Measurements from ENCODE around the gene CHKB. TPM values are rescaled to one million over a fixed set of nuclear protein-coding genes. Genes with fewer than 3 reads are reported as not detected.
A peak's percentile ranks its signal among the peaks of the same experiment; 100 is the strongest.
"Not testable (repeated sequence)": the region's sequence is repeated elsewhere in the genome, so short reads cannot be mapped to it uniquely, and the experiment has no call there.

Gene CHKB
- total RNA-seq, 1 donor from 2014 or later: 50.4 TPM

DNA sequence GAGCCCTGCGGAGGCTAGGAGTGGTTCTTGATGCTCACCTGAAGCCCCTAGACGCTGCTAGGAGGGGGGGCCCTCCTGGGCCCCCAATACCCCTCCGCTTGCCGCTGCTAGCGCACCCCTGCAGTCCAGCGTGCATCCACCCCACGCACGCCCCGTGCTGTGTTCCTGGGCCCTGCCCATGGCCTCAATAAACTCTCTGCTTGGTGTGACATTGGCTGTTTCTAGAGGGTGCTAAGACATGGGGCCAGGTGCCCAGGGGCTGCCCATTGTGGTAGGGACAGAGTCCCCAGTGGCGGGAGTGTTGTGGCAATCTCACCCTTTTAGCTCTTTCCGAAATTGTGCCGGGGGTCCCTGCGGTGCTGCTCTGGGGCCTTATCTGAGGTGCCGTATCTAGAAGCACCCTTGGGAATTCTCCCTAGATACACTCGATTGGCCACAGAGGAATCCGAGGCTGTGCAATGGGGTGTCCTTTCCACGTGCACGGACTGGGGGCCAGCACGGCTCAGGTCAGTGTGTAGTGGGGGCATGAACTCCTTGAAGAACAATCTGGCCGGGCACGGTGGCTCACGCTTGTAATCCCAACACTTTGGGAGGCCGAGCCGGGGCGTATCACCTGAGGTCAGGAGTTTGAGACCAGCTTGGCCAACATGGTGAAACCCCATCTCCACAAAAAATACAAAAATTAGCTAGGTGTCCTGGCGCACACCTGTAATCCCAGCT, 28.9 kb upstream of the CHKB start:
- DNase-seq: no peak

- DNase-seq: no peak
Observed at GRCh38 chr22:50610581-50610980, 27.9 kb upstream of the CHKB start.

DNA sequence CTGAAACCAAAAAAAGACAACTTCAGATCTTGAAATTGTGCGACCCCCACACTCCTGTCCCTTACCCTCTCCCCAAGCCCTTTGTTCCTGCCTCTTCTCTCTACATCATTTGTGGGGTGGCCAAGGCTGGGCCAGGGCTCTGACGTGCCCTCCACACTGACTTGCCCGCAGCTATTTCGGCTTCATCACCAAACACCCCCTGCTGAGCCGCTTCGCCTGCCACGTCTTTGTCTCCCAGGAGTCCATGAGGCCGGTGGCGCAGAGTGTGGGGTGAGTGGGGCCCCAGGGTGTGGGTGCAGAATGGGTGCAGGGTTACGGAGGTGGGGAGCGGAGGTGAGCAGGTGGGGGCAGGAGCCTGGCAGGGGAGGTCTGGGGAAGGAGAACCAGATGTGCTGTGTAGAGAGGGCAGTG, 27.4 kb upstream of the CHKB start:
- DNase-seq: no peak

- no peak for DNase-seq
Observed at GRCh38 chr22:50609599-50609998, 26.9 kb upstream of the CHKB start.

GRCh38 chr22:50608996-50609395, 26.3 kb upstream of the CHKB start:
- no peak for DNase-seq

DNA sequence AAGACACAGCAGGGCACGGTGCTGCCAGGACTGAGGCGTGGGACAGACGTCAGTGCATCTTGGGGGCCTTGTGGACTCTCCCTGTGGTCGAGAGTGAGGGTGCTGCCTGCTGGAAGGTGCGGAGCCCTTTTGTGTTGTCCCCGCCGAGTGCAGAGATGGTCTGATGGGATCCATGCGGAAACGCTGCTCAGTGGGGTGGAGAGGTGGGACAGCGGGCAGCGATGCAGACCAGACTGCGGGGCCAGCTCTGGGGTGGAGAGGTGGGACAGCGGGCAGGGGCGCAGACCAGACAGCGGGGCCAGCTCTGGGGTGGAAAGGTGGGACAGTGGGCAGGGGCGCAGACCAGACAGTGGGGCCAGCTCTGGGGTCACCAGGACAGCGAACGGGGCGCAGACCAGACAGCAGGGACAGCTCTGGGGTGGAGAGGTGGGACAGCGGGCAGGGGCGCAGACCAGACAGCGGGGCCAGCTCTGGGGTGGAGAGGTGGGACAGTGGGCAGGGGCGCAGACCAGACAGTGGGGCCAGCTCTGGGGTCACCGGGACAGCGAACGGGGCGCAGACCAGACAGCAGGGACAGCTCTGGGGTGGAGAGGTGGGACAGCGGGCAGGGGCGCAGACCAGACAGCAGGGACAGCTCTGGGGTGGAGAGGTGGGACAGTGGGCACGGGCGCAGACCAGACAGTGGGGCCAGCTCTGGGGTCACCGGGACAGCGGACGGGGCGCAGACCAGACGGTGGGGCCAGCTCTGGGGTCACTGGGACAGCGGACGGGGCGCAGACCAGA, 25.6 kb upstream of the CHKB start:
- not testable (repeated sequence) for DNase-seq

DNA sequence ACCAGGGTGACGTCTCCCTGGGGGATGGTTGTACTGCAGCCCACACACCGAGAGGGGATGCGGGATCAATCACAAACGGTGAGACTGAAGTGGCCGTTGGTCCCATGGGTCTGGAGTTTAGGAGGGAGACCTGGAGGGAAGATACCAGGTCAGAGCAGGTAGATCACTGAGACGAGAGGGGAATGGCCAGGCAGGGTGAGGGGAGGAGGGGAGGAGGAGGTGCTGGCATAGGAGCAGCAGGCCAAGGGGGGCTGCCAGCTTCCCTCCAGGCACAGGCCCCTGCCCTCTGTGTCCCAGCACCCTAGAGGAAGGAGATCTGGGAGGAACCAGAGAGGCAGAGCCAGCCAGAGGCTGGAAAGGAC, 25.0 kb upstream of the CHKB start:
- DNase-seq: no peak

DNA sequence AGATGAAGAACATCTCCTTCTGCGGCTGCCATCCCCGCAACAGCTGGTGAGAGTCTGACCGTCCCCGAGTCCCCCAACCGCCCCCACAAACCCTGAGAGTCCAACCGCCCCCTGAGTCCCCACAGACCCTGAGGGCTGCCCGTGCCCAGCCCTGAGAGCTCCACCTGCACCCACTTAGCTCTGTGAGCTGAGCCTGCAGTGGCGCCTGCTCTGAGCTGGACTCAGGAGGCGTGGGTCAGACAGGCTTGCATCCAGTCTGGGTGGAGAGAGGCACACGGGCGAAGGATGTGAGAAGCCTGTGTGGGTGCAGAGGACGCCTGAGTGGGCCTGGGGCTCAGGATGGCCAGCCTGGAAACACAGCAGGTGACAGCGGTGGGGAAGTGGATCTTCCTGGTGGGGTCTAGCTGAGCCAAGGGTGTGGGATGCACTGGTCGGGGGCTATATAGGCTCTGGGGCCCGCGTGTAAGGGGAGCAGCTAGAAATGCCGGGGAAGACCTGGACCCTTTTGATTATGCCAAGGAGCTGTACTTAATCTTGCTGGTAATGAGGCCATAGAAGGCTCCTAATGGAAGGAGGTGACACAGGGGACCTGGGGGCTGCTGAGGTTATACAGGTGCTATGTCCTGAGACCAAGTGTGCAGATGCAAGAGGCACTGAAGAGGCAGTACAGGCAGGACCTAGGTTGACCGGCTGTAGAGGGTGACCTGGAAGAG, 24.5 kb upstream of the CHKB start:
- no peak for DNase-seq

DNA sequence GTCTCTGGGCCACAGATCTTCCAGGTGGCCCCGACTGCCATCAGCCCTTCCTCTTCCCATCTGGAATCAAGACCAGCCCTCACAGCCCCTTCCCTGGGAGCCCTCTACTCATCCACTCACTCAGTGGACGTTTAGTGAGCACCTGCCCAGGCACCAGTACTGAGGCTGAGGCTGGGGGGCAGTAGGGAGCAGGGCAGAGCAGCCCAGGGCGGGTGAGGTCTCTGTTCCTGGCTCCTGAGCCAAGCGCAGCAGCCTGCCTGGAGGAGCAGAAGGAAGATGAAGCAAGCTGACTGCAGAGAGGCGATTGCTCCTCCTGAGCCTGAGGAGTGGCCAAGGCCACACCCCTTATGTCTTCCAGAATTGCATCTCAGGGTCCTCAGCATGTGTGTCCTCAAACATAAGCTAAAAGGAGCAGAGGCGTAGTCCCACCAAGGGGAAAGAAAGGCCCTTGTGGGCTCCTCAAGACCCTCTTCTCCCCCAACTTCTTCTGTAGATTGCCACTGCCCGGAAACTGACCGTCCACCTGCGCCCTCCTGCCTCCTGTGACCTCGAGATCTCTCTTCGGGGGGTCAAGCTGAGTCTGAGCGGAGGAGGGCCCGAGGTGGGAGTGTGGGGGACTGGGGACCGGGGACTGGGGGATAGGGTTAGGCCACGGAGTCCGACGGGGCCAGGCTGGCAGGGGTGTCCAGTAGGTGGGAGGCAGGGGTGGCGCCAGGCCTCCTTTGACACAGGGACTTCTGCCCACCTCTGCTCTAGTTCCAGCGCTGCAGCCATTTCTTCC, 23.7 kb upstream of the CHKB start:
- DNase-seq: no peak

- DNase-seq: no peak
Observed at GRCh38 chr22:50605613-50606074, 23.0 kb upstream of the CHKB start.

DNA sequence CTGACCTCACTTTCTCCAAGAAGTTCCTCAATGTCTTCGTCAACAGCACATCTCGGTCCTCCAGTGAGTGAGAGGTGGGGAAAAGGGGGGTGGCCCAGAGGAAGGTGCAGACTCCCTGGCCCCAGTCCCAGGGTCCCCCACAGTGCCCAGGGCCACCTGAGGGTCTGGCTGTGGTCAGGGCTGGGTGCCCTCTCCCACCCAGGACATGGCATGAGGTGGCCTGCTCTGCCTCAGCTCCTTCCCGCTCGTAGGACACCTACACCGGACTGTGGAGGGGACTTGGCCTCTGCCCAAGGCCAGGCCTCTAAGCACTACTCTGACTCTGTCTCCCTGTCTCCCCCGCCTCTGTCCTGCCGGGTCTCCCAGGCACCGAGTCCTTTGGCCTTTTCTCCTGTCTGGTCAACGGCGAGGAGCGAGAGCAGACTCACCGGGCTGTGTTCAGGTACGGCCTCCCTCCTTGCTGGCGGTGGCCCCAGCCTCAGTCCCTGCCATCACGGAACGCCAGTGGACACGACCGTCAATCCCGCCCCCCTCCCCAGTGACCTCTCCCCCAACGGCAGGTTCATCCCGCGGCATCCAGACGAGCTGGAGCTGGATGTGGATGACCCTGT, 22.5 kb upstream of the CHKB start:
- no peak for DNase-seq

DNA sequence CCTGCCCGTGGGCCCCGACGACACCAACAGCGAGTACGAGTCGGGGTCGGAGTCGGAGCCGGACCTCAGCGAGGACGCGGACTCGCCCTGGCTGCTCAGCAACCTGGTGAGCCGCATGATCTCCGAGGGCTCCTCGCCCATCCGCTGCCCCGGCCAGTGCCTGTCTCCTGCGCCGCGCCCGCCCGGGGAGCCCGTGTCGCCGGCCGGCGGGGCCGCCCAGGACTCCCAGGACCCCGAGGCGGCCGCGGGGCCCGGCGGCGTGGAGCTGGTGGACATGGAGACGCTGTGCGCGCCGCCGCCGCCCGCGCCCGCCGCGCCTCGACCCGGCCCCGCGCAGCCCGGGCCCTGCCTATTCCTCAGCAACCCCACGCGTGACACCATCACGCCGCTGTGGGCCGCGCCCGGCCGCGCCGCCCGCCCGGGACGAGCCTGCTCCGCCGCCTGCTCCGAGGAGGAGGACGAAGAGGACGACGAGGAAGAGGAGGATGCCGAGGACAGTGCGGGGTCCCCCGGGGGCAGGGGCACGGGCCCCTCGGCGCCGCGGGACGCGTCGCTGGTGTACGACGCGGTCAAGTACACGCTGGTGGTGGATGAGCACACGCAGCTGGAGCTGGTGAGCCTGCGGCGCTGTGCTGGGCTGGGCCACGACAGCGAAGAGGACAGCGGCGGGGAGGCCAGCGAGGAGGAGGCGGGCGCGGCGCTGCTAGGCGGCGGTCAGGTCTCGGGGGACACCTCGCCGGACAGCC, 21.8 kb upstream of the CHKB start:
- DNase-seq: no peak

- no peak for DNase-seq
Observed at GRCh38 chr22:50603511-50604255, 21.0 kb upstream of the CHKB start.

DNA sequence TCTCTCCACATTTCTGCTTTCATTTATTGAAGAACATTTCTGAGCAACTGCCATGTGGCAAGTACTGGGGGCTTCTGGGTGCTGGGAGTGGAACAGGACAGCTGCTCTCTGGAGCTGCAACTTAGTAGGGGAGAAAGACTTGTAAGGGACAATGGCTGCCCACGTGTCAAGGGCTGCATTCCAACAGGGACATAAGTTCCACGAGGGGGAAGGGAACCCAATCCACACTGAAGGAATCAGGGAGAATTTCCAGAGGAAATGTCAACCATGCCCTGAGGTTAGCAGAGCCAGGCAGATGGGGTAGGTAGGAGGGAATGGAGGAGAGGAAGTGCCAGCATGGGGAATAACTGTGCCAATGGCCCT, 19.7 kb upstream of the CHKB start:
- DNase-seq: no peak

DNA sequence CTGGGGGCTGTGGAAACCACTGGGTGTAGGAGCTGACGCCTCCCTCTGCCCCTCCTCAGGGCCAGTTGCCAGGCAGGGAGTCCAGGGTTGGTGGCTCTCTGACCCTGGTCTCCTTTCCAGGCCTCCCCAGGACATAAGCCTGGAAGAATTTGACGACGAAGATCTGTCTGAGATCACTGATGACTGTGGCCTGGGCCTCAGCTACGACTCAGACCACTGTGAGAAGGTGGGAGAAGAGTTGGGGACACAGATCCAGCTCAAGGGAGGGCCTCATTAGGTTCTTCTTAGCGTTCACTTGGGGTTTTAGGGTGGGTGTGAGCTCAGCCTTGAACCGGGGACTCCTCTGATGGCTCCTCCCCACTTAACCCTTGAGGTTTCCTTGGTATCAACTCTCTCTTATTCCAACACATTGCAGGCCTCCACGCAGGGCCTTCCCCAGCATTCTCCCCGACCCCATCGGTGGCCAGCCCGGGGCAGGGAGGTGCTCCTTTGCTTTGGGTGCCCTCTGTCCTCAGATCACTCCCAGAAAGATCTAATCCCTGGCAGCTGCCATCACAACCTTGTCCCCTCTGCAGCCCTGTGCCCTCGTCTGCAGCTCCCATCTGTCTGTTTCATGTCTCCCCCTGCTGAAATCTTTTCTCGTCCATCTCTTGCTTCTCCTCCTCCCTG, 19.2 kb upstream of the CHKB start:
- no peak for DNase-seq

DNA sequence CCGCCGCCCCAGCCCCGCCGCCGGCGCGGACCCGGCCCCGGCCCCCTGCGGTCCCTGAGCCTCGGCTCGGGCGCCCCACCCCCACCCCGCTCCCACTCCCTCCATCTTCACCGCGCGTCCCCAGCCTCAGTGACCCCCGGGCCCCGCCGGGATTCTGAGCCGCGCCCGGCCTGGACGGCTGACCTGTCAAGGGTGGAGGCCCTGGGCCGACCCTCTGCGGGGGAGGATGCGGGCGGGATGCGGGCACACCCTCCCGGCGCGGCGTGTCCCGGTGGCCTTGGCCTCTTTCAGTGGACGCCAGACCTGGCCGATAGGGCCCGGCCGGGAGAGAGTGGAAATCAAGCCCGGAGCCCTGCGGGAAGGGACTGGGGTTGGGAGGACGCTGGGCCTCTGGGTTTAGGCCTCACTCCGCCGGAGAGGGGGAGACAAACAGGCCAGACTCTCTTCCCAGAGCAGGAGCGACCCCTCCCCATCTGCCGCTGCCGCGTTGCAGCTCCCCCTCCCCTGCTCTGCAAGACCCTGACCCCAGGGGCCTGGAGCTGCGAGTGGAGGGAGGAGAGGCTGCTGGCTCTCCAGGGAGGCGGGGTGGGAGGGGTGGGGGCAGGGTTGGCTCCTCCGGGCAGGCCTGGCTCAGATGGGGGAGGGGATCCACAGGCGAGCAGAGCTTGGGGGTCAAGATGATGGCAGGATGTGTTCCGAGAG, 18.5 kb upstream of the CHKB start:
- no peak for DNase-seq

DNA sequence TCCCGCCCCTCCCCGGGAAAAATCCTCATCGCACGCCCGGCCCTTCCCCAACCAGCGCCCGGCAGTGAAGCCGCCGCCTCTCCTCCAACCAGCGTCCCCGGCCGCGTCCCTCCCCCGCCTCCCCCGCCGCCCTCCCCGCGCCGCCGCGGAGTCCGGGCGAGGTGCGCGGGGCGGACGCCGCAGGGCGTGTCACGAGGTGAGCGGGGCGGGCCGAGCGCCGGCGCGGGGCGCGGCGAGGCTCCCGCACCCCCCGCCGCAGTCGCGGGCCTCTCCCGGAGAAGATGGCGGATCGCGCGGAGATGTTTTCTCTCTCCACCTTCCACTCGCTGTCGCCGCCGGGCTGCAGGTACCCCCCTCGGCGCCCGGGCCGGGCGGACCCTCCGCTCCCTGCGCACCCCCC, 17.9 kb upstream of the CHKB start, which contains the start of gene MAPK8IP2:
MAPK8IP2 (plus strand) TSS at position 256 of the 400 bp plus-strand sequence; CDS start at position 282, 26 bp downstream.
- DNase-seq: no peak

DNA sequence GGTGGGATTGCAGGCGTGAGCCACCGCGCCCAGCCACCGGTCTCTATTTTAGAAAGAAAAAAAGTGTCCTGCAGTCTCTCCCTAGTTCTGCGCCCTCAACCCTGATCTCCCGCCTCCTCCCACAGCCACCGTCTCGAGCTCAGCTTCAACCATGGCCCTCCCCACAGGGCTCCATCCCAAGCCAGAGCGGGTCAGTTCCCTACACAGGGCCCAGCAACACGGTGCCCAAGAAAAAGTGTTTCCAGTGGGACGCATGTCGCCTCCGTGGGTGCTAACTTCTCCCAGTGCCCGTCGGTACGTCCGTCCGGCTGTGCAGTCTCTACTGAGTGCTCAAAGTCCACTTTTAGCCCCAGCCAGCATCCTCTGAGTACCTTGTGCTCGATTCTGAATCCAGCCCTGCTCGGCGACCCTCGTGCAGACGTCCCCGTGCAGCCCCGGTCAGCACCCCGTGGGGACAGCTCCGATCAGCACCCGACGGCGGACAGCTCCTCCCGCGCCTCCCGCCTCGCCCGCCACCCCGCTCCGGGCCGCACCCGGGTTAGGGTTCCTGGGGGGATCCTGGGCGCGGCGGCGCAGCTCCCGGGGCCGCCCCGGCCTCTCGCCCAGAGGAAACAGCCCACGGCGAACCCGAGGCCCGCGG, 17.3 kb upstream of the CHKB start:
- peak; percentile 56 for DNase-seq

- DNase-seq: no peak
Observed at GRCh38 chr22:50597097-50597496, 14.4 kb upstream of the CHKB start.
